ENCODE results near the gene SLC31A2. TPM values are rescaled to one million over a fixed set of nuclear protein-coding genes. Genes with fewer than 3 reads are reported as not detected.

Gene SLC31A2
- total RNA-seq, 1 donor from 2014 or later, result 1.6 TPM

DNA sequence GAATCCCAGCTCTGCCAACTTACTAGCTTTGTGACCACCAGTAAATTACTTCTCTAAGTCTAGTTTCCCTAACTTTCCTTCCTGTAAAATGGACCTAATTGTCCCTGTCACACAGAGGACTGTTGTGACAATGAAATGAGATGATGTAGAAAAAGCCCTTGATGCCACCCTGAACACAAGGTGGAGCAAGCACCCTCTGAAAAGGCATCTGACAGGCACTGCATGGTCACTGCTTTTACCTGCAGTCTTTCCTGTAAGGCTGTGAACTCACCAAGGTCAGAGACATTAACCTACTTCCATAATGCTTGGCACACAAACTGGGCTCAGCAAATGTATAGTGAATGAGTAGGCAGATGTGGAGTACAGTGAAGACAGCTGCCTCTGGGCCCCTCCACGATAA is 6.1 kb downstream of the SLC31A2 start:
- H3K27me3 Mint-ChIP-seq (ENCODE audit: unreplicated experiment), result no peaks in the 10 kb centered on the region
- no peak for TF ChIP-seq CTCF (IDR thresholded peaks at IDR 0.05; ENCODE audit: partially characterized antibody, unreplicated experiment)

GRCh38 chr9:113158446-113158845 is 7.6 kb downstream of the SLC31A2 start:
- no peaks in the 10 kb centered on the region for H3K27me3 Mint-ChIP-seq (ENCODE audit: unreplicated experiment)
- no peak overlapping the region for H3K27ac Mint-ChIP-seq (ENCODE audit: unreplicated experiment)
- no peak for DNase-seq
- H3K4me3 Mint-ChIP-seq (ENCODE audit: unreplicated experiment), result no peak overlapping the region
- TF ChIP-seq CTCF (IDR thresholded peaks at IDR 0.05; ENCODE audit: partially characterized antibody, unreplicated experiment), result no peak
- H3K9me3 Mint-ChIP-seq (ENCODE audit: unreplicated experiment), result no peaks in the 10 kb centered on the region
- peaks cover 7% of the 10 kb centered on the region for H3K4me1 Mint-ChIP-seq (ENCODE audit: low read depth, unreplicated experiment)
- peaks cover 4% of the 10 kb centered on the region for H3K36me3 Mint-ChIP-seq (ENCODE audit: unreplicated experiment)

More for the DNA sequence above, 6.1 kb downstream of the SLC31A2 start:
- no peak overlapping the region for H3K27ac Mint-ChIP-seq (ENCODE audit: unreplicated experiment)
- DNase-seq, result no peak
- H3K36me3 Mint-ChIP-seq (ENCODE audit: unreplicated experiment), result no peaks in the 10 kb centered on the region
- H3K9me3 Mint-ChIP-seq (ENCODE audit: unreplicated experiment), result no peaks in the 10 kb centered on the region
- no peak overlapping the region for H3K4me3 Mint-ChIP-seq (ENCODE audit: unreplicated experiment)
- peaks cover 11% of the 10 kb centered on the region for H3K4me1 Mint-ChIP-seq (ENCODE audit: low read depth, unreplicated experiment)

GRCh38 chr9:113160571-113160970 is 9.8 kb downstream of the SLC31A2 start:
- H3K36me3 Mint-ChIP-seq (ENCODE audit: unreplicated experiment), result peaks cover 4% of the 10 kb centered on the region
- no peak overlapping the region for H3K4me3 Mint-ChIP-seq (ENCODE audit: unreplicated experiment)
- H3K9me3 Mint-ChIP-seq (ENCODE audit: unreplicated experiment), result no peaks in the 10 kb centered on the region
- H3K4me1 Mint-ChIP-seq (ENCODE audit: low read depth, unreplicated experiment), result peaks cover 5% of the 10 kb centered on the region
- no peak for TF ChIP-seq CTCF (IDR thresholded peaks at IDR 0.05; ENCODE audit: partially characterized antibody, unreplicated experiment)
- no peak for DNase-seq
- no peak overlapping the region for H3K27ac Mint-ChIP-seq (ENCODE audit: unreplicated experiment)
- no peaks in the 10 kb centered on the region for H3K27me3 Mint-ChIP-seq (ENCODE audit: unreplicated experiment)

DNA sequence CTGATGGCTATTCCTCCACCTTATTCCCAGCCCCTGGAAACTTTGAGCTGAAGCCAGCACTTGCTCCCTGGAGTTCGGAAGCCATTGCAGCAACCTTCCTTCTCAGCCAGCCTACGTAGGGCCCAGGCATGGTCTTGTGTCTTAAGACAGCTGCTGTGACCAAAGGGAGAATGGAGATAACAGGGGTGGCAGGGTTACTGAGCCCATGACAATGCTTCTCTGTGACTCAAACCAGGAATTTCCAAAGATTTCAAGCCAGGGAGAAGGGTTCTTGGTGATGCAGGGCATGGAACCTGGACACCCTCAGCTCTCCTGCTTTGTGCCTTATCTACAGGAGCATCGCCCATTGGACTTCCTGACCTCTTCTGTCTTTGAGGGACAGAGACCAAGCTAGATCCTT is 12.2 kb downstream of the SLC31A2 start:
- Mint-ChIP-seq H3K4me1 (ENCODE audit: low read depth, unreplicated experiment) (peaks cover 5% of the 10 kb centered on the region), H3K9me3 (ENCODE audit: unreplicated experiment) (peaks cover 2% of the 10 kb centered on the region), H3K27me3 (ENCODE audit: unreplicated experiment) (no peaks in the 10 kb centered on the region), H3K4me3 (ENCODE audit: unreplicated experiment) (no peak overlapping the region), H3K36me3 (ENCODE audit: unreplicated experiment) (peaks cover 8% of the 10 kb centered on the region), H3K27ac (ENCODE audit: unreplicated experiment) (no peak overlapping the region)
- DNase-seq, result no peak
- no peak for TF ChIP-seq CTCF (IDR thresholded peaks at IDR 0.05; ENCODE audit: partially characterized antibody, unreplicated experiment)

- H3K4me1 Mint-ChIP-seq (ENCODE audit: low read depth, unreplicated experiment), result peaks cover 5% of the 10 kb centered on the region
- H3K36me3 Mint-ChIP-seq (ENCODE audit: unreplicated experiment), result peaks cover 8% of the 10 kb centered on the region
- no peak for DNase-seq
- H3K27ac Mint-ChIP-seq (ENCODE audit: unreplicated experiment), result no peak overlapping the region
- no peak overlapping the region for H3K4me3 Mint-ChIP-seq (ENCODE audit: unreplicated experiment)
- no peaks in the 10 kb centered on the region for H3K27me3 Mint-ChIP-seq (ENCODE audit: unreplicated experiment)
- no peak for TF ChIP-seq CTCF (IDR thresholded peaks at IDR 0.05; ENCODE audit: partially characterized antibody, unreplicated experiment)
- peaks cover 2% of the 10 kb centered on the region for H3K9me3 Mint-ChIP-seq (ENCODE audit: unreplicated experiment)
These were observed 13.9 kb downstream of the SLC31A2 start for GRCh38 chr9:113164536-113165300.
